Endothelial cell (in vitro differentiated cells): ENCODE data around the gene MYBPC1. TPM values are rescaled to one million over a fixed set of nuclear protein-coding genes. Genes with fewer than 3 reads are reported as not detected.

Experiments used
- DNase-seq: peaks from one replicate; pipeline ENCODE4 v3.0.0; 2021; ENCODE audit warnings: low spot score
- H3K27ac Mint-ChIP-seq: one replicate; pipeline ENCODE4 v1.8.0; 2021; ENCODE audit warnings: mixed read lengths, inconsistent platforms; ENCODE audit not compliant: unreplicated experiment
- H3K27me3 Mint-ChIP-seq: one replicate; pipeline ENCODE4 v1.8.0; 2021; ENCODE audit warnings: mild to moderate bottlenecking, moderate library complexity, mixed read lengths, inconsistent platforms; ENCODE audit not compliant: unreplicated experiment
- H3K36me3 Mint-ChIP-seq: one replicate; pipeline ENCODE4 v1.8.0; 2021; ENCODE audit warnings: mild to moderate bottlenecking, low read depth, mixed read lengths, inconsistent platforms; ENCODE audit not compliant: unreplicated experiment
- H3K4me1 Mint-ChIP-seq: one replicate; pipeline ENCODE4 v1.8.0; 2021; ENCODE audit warnings: mild to moderate bottlenecking, mixed read lengths, inconsistent platforms; ENCODE audit not compliant: unreplicated experiment
- H3K4me3 Mint-ChIP-seq: one replicate; pipeline ENCODE4 v1.8.0; 2021; ENCODE audit warnings: mild to moderate bottlenecking, mixed read lengths, inconsistent platforms; ENCODE audit not compliant: unreplicated experiment
- H3K9me3 Mint-ChIP-seq: one replicate; pipeline ENCODE4 v1.8.0; 2021; ENCODE audit warnings: mixed read lengths, inconsistent platforms; ENCODE audit not compliant: unreplicated experiment
- CTCF ChIP-seq: fragments of 200-600 bp; sonication (generic); IDR thresholded peaks from one replicate; pipeline ENCODE4 v1.5.0; 2021; ENCODE audit warnings: antibody characterized with exemption; ENCODE audit not compliant: unreplicated experiment
- total RNA-seq: library from RNA; stranded (reverse); fragmentation: NEBNext Ultra II Directional; extraction: Animal tissue kit (Norgen Biotek cat#: 25700); gene quantifications from one replicate; pipeline ENCODE4 v1.2.1, GENCODE V29; 2021; ENCODE audit not compliant: unreplicated experiment

The MYBPC1 gene
- total RNA-seq, 1 donor from 2014 or later = not detected

DNA sequence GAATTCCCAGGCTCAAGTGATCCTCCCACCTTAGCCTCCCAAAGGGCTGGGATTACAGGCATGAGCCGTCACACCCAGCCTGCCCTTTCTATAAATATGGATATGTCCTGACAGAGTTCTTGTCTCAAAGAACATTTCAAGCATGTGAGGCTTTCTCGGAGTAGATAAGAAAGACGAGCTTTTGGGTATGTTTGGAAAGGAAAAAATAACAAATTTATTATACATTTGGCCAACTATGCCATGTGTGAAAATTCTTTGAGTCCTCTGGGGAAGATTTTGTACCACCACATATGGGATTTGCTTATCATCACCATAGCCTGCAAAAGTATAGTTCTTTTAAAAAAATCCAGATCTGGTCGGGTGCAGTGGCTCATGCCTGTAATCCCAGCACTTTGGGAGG is 23.7 kb upstream of the MYBPC1 start:
- TF ChIP-seq CTCF = no peak
- peaks cover 2% of the 10 kb centered on the region for H3K4me1 Mint-ChIP-seq
- no peaks in the 10 kb centered on the region for H3K36me3 Mint-ChIP-seq
- H3K27me3 Mint-ChIP-seq = no peaks in the 10 kb centered on the region
- H3K4me3 Mint-ChIP-seq = no peak overlapping the region
- no peaks in the 10 kb centered on the region for H3K9me3 Mint-ChIP-seq
- no peak overlapping the region for H3K27ac Mint-ChIP-seq
- no peak for DNase-seq

GRCh38 chr12:101573743-101574142 is 21.0 kb upstream of the MYBPC1 start:
- Mint-ChIP-seq H3K27me3 (no peaks in the 10 kb centered on the region), H3K36me3 (no peaks in the 10 kb centered on the region), H3K9me3 (no peaks in the 10 kb centered on the region), H3K27ac (no peak overlapping the region), H3K4me3 (no peak overlapping the region), H3K4me1 (no peaks in the 10 kb centered on the region)
- TF ChIP-seq CTCF = no peak
- no peak for DNase-seq

GRCh38 chr12:101578417-101578816 is 16.4 kb upstream of the MYBPC1 start:
- Mint-ChIP-seq H3K27ac (no peak overlapping the region), H3K36me3 (no peaks in the 10 kb centered on the region), H3K27me3 (no peaks in the 10 kb centered on the region), H3K4me1 (no peaks in the 10 kb centered on the region), H3K4me3 (no peak overlapping the region), H3K9me3 (no peaks in the 10 kb centered on the region)
- no peak for TF ChIP-seq CTCF
- no peak for DNase-seq

DNA sequence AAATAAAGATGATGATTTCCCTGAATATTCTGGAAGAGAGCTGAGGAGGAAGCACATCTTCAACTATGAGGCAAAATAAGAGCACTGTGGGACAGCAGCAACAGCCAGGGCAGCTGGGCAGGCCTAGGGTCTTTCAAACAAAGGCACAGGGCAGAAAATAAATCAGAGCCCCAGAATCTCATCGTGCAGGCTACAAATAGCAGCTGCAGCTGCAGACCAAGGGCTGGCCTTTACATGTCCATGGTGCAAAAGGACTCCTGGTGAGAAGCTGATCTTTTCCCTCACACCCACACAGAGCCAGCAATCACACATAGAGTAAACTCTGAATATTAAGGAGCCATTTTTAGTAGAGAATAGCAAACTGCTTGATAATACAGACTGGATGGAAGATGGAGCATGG is 13.6 kb upstream of the MYBPC1 start:
- DNase-seq = no peak
- no peaks in the 10 kb centered on the region for H3K4me1 Mint-ChIP-seq
- no peak overlapping the region for H3K4me3 Mint-ChIP-seq
- no peak for TF ChIP-seq CTCF
- H3K36me3 Mint-ChIP-seq = no peaks in the 10 kb centered on the region
- H3K27ac Mint-ChIP-seq = no peak overlapping the region
- no peaks in the 10 kb centered on the region for H3K27me3 Mint-ChIP-seq
- no peaks in the 10 kb centered on the region for H3K9me3 Mint-ChIP-seq

DNA sequence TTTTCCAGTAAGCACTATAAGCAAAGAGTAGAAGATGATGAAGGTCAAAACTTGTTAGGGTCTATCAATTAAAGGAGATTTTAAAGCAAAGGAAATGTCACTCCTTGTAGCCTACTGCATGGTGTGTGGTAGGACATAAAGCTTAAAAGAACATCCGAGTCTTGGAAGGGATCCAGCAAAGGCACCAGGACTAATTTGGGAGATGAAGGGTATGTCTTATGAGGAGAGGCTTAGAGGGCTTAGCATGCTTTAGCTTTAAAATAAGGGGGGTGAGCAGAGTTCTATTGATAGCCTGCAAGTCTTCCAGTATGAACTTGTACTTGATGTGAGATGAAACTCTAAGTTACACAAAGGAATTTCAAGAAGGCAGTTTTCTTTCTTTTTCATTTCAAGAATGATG is 11.8 kb upstream of the MYBPC1 start:
- TF ChIP-seq CTCF = no peak
- Mint-ChIP-seq H3K9me3 (no peaks in the 10 kb centered on the region), H3K4me3 (no peak overlapping the region), H3K27me3 (no peaks in the 10 kb centered on the region), H3K27ac (no peak overlapping the region), H3K36me3 (no peaks in the 10 kb centered on the region), H3K4me1 (no peaks in the 10 kb centered on the region)
- no peak for DNase-seq
